Superior temporal gyrus (tissue), 1 donor: ENCODE measurements around the gene PIPOX.

Experiments
- DNase-seq: peaks from one replicate; pipeline ENCODE4 v3.0.0-alpha.2; 2016; ENCODE audit errors: extremely low spot score

Gene PIPOX

GRCh38 chr17:29099527-29099926 lies 56.6 kb downstream of the PIPOX start:
- no peak for DNase-seq

GRCh38 chr17:29100296-29100695 lies 57.4 kb downstream of the PIPOX start:
- no peak for DNase-seq

DNA sequence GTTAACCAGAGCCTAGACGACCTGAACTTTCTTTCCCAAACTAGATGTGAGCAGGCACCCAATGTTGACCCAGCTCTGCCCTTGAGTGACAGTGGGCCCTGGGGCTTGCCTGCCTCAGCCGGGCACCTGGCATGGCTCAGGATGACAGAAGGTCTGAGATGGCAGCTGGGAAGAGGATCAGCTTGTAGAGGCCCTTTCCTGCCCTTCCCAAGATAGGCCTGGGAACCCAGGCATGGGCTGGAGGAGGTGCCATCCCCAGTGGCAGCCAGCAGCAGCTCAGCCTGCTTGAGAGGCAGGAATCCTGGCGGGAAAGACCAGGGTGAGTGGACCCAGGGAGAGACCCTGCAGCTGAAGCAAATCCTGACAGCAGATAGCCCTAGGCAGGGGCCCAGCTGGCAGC lies 59.1 kb downstream of the PIPOX start:
- no peak for DNase-seq

DNA sequence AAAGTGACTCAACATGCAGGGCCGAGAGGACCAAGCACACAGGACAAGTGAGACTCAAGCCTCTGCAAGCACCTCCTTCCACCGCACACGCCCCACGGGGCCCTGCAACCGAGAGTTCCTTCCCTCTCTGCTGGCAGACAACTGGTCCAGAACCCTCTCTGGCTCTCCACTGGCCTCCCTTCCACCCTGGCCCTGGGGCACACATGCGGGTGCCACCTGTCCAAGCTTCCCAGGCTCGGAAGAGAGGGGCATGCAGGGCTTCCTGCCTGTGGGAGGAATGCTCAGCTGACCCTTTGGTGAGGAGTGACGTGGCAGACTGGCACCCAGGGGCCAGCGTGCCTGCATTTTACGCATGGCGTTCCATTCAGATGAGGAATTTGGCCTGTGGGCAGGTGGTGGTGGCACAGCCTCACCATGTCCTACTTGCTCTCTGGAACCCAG lies 59.8 kb downstream of the PIPOX start:
- DNase-seq = no peak

- no peak for DNase-seq
Observed at GRCh38 chr17:29103341-29103740, 60.4 kb downstream of the PIPOX start.
